GM21528 (cell line): Measurements from ENCODE around the gene ITSN2.
"Not testable (repeated sequence)": the region's sequence is repeated elsewhere in the genome, so short reads cannot be mapped to it uniquely, and the experiment has no call there.

Experiments used
- ATAC-seq: cut with Tn5 transposase; IDR thresholded peaks from one replicate; pipeline ENCODE4 v1.9.1; 2021; ENCODE audit warnings: mild to moderate bottlenecking, moderate library complexity; ENCODE audit not compliant: unreplicated experiment, low FRiP score

ITSN2 gene

GRCh38 chr2:24360050-24360962, at the start of gene ITSN2:
TSS of gene ITSN2 (minus strand) at chr2:24360536. CDS start at chr2:24328082, 32,454 bp downstream.
- ATAC-seq: peak; percentile 78

- ATAC-seq: no peak
Observed at GRCh38 chr2:24409171-24409570, 48.8 kb upstream of the ITSN2 start.

GRCh38 chr2:24408704-24409103, 48.4 kb upstream of the ITSN2 start:
- ATAC-seq: not testable (repeated sequence)

DNA sequence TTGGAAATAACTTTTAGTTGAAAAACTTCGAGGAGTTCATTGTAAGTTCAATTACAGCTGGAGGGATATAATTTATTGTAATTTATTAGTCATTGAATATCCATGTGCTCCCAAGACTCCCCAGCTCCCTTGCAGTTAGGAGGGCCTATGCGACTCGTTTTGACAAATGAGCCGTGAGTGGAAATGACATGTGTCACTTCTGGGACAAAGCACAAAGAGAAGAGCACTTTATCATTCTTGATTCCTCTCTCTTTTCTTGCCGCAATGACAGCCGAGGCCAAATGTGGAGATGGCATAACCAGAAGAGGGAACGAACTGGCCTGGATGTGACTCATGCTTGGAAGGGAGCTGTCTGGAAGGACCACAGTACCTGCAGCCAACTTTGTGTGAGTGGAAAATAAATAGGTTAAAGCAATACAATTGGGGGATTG, 44.2 kb upstream of the ITSN2 start:
- ATAC-seq: no peak

GRCh38 chr2:24403832-24404212, 43.5 kb upstream of the ITSN2 start:
- ATAC-seq: no peak

DNA sequence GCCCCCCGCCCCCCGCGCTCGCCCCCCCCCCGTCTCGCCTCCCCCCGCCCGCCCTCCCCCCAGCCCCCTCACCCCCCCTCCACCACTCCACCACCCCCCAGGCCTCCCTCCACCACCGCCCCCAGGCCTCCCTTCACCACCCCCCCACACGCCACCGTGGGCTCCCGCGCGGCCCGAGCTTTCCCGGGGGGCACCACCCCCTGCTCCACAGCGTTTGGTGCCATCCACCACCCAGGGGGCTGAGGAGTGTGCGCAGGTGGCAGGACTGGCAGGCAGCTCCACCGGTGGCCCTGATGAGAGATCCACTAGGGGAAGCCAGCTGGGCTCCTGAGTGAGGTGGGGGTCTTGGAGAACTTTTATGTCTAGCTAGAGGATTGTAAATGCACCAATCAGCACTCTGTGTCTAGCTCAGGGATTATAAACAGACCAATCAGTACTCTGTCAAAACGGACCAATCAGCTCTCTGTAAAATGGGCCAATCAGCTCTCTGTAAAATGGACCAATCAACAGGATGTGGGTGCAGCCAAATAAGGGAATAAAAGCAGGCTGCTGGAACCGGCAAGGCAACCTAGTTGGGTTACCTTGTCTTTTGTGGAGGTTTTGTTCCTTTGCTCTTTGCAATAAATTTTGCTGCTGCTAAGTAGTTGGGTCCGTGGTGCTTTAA, 43.0 kb upstream of the ITSN2 start:
- ATAC-seq: no peak

- no peak for ATAC-seq
Observed at GRCh38 chr2:24402242-24403097, 42.1 kb upstream of the ITSN2 start.

GRCh38 chr2:24400207-24400907, 40.0 kb upstream of the ITSN2 start:
- no peak for ATAC-seq

GRCh38 chr2:24399434-24400206, 39.3 kb upstream of the ITSN2 start:
- no peak for ATAC-seq

DNA sequence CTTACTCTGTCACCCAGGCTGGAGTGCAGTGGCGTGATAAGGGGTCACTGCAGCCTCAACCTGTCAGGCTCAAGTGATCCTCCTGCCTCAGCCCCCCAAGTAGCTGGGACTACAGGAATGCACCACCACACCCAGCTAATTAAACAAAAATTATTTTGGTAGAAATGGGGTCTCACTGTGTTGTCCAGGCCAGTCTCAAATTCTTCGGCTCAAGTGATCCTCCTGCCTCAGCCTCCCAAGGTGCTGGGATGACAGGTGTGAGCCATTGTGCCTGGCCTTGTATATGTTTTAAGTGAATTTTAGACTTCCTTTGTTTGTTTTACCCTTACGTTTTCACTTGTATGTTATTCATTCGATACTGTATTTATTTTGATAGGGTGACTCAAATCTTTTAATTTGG, 34.7 kb upstream of the ITSN2 start:
- ATAC-seq: no peak

- no peak for ATAC-seq
Observed at GRCh38 chr2:24392542-24393059, 32.3 kb upstream of the ITSN2 start.

- ATAC-seq: no peak
Observed at GRCh38 chr2:24385366-24385765, 25.0 kb upstream of the ITSN2 start.

DNA sequence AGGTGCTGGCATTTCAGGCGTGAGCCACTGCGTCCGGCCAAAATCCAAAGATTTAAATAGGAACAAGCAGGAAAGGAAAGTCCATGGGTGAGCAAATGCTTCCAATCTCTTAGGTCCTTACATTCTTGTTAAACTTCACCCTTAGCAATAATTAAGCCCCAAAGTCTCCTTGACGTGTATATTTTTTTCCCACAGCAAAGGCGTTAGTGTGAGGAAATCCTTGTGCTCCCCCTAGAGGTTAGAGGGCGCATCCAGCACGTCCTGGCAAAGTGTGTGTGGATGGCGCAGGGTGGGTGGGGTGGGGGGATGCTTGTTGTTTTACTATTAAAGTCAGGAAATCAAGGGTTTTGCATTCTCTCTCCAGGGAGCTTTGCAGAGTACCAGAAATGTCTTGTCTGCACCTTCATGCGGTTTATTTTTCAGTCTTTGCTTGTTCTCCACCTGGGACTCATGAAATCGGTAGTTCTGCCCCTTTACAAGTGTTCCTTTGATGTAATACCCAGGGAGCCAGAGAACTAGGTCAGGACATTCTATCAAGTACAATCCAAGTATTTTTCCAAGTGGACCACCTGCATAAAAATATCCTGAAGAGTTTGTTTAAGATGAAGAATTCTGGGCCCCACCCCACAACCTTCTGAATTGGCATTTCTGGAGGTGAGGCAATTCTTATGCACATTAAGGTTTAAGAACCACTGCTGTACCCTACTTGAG, 22.2 kb upstream of the ITSN2 start:
- ATAC-seq: no peak

- no peak for ATAC-seq
Observed at GRCh38 chr2:24380820-24381219, 20.5 kb upstream of the ITSN2 start.

GRCh38 chr2:24375349-24376087, 15.2 kb upstream of the ITSN2 start:
- ATAC-seq: no peak

GRCh38 chr2:24374301-24374700, 14.0 kb upstream of the ITSN2 start:
- no peak for ATAC-seq

DNA sequence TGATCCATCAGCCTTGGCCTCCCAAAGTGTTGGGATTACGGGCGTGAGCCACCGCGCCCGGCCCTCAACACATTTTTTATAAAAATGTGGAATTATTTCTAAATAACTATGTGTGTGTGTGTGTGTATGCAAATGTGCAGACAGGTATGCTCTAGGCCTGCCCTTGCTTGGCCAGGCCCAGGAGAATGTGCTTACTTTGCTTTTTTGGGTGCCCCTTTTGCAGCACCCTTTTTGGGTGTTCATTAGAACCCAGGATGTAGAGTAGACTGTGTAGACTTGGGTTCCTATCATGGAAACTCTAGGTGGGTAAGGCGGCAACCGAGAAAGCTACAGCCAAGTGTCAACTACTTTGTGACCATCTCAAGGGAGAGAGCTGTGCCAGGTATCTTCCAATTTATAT, 11.7 kb upstream of the ITSN2 start:
- ATAC-seq: no peak

- ATAC-seq: no peak
Observed at GRCh38 chr2:24365826-24366225, 5.5 kb upstream of the ITSN2 start.
